Activated naive CD4-positive, alpha-beta T cell treated with anti-CD3 and anti-CD28 coated beads, Interleukin-2, amount 10 ng/mL, durations not matched to agents 7 days and 5 days (primary cell): Measurements from ENCODE around the gene SLC41A3.

Source experiments
- CTCF ChIA-PET: fragments of 350-600 bp; sonication (Branson Sonifier 250); formaldehyde crosslinking; loops from one replicate; lab custom pipeline; 2021; ENCODE audit warnings: antibody characterized with exemption; lab: Charles Lee
- DNase-seq: peaks from one replicate; pipeline ENCODE4 v3.0.0-alpha.2; 2020
- H3K27ac Mint-ChIP-seq: one replicate; pipeline ENCODE4 v1.8.0; 2021; ENCODE audit warnings: mild to moderate bottlenecking, moderate library complexity, mixed read lengths
- H3K27me3 Mint-ChIP-seq: one replicate; pipeline ENCODE4 v1.8.0; 2021; ENCODE audit warnings: mild to moderate bottlenecking, mixed read lengths
- H3K36me3 Mint-ChIP-seq: one replicate; pipeline ENCODE4 v1.8.0; 2021; ENCODE audit warnings: mixed read lengths
- H3K4me1 Mint-ChIP-seq: one replicate; pipeline ENCODE4 v1.8.0; 2021; ENCODE audit warnings: mixed read lengths
- H3K4me3 Mint-ChIP-seq: one replicate; pipeline ENCODE4 v1.8.0; 2021; ENCODE audit warnings: mild to moderate bottlenecking, moderate library complexity, mixed read lengths
- H3K9me3 Mint-ChIP-seq: one replicate; pipeline ENCODE4 v1.8.0; 2021; ENCODE audit warnings: mixed read lengths

The SLC41A3 gene

GRCh38 chr3:126030455-126030854 is 53.5 kb downstream of the SLC41A3 start:
- no peak for DNase-seq
- Mint-ChIP-seq H3K4me3 (no peak overlapping the region), H3K36me3 (peaks cover 24% of the 10 kb centered on the region), H3K4me1 (peaks cover 17% of the 10 kb centered on the region), H3K9me3 (peaks cover 19% of the 10 kb centered on the region), H3K27ac (no peak overlapping the region), H3K27me3 (no peaks in the 10 kb centered on the region)
- CTCF ChIA-PET = no interaction called here

GRCh38 chr3:126029241-126029640 is 54.7 kb downstream of the SLC41A3 start:
- no peak for DNase-seq
- no peak overlapping the region for H3K4me3 Mint-ChIP-seq
- peaks cover 21% of the 10 kb centered on the region for H3K36me3 Mint-ChIP-seq
- H3K9me3 Mint-ChIP-seq = peaks cover 19% of the 10 kb centered on the region
- peaks cover 15% of the 10 kb centered on the region for H3K4me1 Mint-ChIP-seq
- no peaks in the 10 kb centered on the region for H3K27me3 Mint-ChIP-seq
- H3K27ac Mint-ChIP-seq = no peak overlapping the region
- CTCF ChIA-PET = no interaction called here

GRCh38 chr3:126028096-126028495 is 55.8 kb downstream of the SLC41A3 start:
- Mint-ChIP-seq H3K36me3 (peaks cover 21% of the 10 kb centered on the region), H3K4me1 (peaks cover 15% of the 10 kb centered on the region), H3K27ac (no peak overlapping the region), H3K27me3 (no peaks in the 10 kb centered on the region), H3K9me3 (peaks cover 19% of the 10 kb centered on the region), H3K4me3 (no peak overlapping the region)
- CTCF ChIA-PET = no interaction called here
- no peak for DNase-seq

- no peak overlapping the region for H3K4me3 Mint-ChIP-seq
- CTCF ChIA-PET = no interaction called here
- peaks cover 19% of the 10 kb centered on the region for H3K9me3 Mint-ChIP-seq
- peaks cover 21% of the 10 kb centered on the region for H3K36me3 Mint-ChIP-seq
- DNase-seq = no peak
- peaks cover 15% of the 10 kb centered on the region for H3K4me1 Mint-ChIP-seq
- H3K27ac Mint-ChIP-seq = no peak overlapping the region
- no peaks in the 10 kb centered on the region for H3K27me3 Mint-ChIP-seq
Observed at GRCh38 chr3:126026761-126027160, 57.2 kb downstream of the SLC41A3 start.

- H3K9me3 Mint-ChIP-seq = peaks cover 19% of the 10 kb centered on the region
Observed at GRCh38 chr3:126026277-126026751, 57.6 kb downstream of the SLC41A3 start.

GRCh38 chr3:126025862-126026261 is 58.1 kb downstream of the SLC41A3 start:
- CTCF ChIA-PET = no interaction called here
- Mint-ChIP-seq H3K27ac (no peak overlapping the region), H3K4me3 (no peak overlapping the region), H3K36me3 (peaks cover 21% of the 10 kb centered on the region), H3K4me1 (peaks cover 15% of the 10 kb centered on the region), H3K9me3 (peaks cover 19% of the 10 kb centered on the region), H3K27me3 (no peaks in the 10 kb centered on the region)
- no peak for DNase-seq

More at GRCh38 chr3:126026277-126026751, 57.6 kb downstream of the SLC41A3 start:
- CTCF ChIA-PET = no interaction called here
- H3K27me3 Mint-ChIP-seq = no peaks in the 10 kb centered on the region
- H3K36me3 Mint-ChIP-seq = peaks cover 21% of the 10 kb centered on the region
- H3K27ac Mint-ChIP-seq = no peak overlapping the region
- DNase-seq = no peak
- H3K4me1 Mint-ChIP-seq = peaks cover 15% of the 10 kb centered on the region
- no peak overlapping the region for H3K4me3 Mint-ChIP-seq

- peaks cover 21% of the 10 kb centered on the region for H3K36me3 Mint-ChIP-seq
- H3K4me1 Mint-ChIP-seq = peaks cover 15% of the 10 kb centered on the region
- H3K27ac Mint-ChIP-seq = no peak overlapping the region
Observed at GRCh38 chr3:126025116-126025729, 58.7 kb downstream of the SLC41A3 start.

GRCh38 chr3:126024049-126024854 is 59.7 kb downstream of the SLC41A3 start:
- peaks cover 17% of the 10 kb centered on the region for H3K36me3 Mint-ChIP-seq
- no peak overlapping the region for H3K27ac Mint-ChIP-seq
- CTCF ChIA-PET = no interaction called here

More at GRCh38 chr3:126025116-126025729, 58.7 kb downstream of the SLC41A3 start:
- Mint-ChIP-seq H3K4me3 (no peak overlapping the region), H3K27me3 (no peaks in the 10 kb centered on the region), H3K9me3 (peaks cover 19% of the 10 kb centered on the region)
- DNase-seq = no peak
- CTCF ChIA-PET = no interaction called here

GRCh38 chr3:126023390-126023789 is 60.5 kb downstream of the SLC41A3 start:
- H3K9me3 Mint-ChIP-seq = peaks cover 10% of the 10 kb centered on the region

More at GRCh38 chr3:126024049-126024854, 59.7 kb downstream of the SLC41A3 start:
- Mint-ChIP-seq H3K9me3 (peaks cover 15% of the 10 kb centered on the region), H3K27me3 (no peaks in the 10 kb centered on the region), H3K4me1 (peaks cover 15% of the 10 kb centered on the region), H3K4me3 (no peak overlapping the region)
- no peak for DNase-seq

GRCh38 chr3:126022741-126023359 is 61.1 kb downstream of the SLC41A3 start:
- H3K4me3 Mint-ChIP-seq = no peak overlapping the region
- peaks cover 15% of the 10 kb centered on the region for H3K4me1 Mint-ChIP-seq
- no peaks in the 10 kb centered on the region for H3K27me3 Mint-ChIP-seq
- H3K9me3 Mint-ChIP-seq = peaks cover 7% of the 10 kb centered on the region
- H3K27ac Mint-ChIP-seq = no peak overlapping the region
- peaks cover 13% of the 10 kb centered on the region for H3K36me3 Mint-ChIP-seq
- no peak for DNase-seq
- CTCF ChIA-PET = no interaction called here

More at GRCh38 chr3:126023390-126023789, 60.5 kb downstream of the SLC41A3 start:
- no peaks in the 10 kb centered on the region for H3K27me3 Mint-ChIP-seq
- H3K36me3 Mint-ChIP-seq = peaks cover 14% of the 10 kb centered on the region
- H3K27ac Mint-ChIP-seq = no peak overlapping the region
- H3K4me3 Mint-ChIP-seq = no peak overlapping the region
- DNase-seq = no peak
- CTCF ChIA-PET = no interaction called here
- H3K4me1 Mint-ChIP-seq = peaks cover 15% of the 10 kb centered on the region

GRCh38 chr3:126021702-126022101 is 62.2 kb downstream of the SLC41A3 start:
- no peaks in the 10 kb centered on the region for H3K9me3 Mint-ChIP-seq
- CTCF ChIA-PET = no interaction called here
- H3K4me3 Mint-ChIP-seq = no peak overlapping the region
- no peak for DNase-seq
- H3K27me3 Mint-ChIP-seq = no peaks in the 10 kb centered on the region
- peaks cover 4% of the 10 kb centered on the region for H3K36me3 Mint-ChIP-seq
- peaks cover 10% of the 10 kb centered on the region for H3K4me1 Mint-ChIP-seq
- no peak overlapping the region for H3K27ac Mint-ChIP-seq

GRCh38 chr3:126021224-126021623 is 62.7 kb downstream of the SLC41A3 start:
- peaks cover 5% of the 10 kb centered on the region for H3K4me1 Mint-ChIP-seq
- no peak overlapping the region for H3K27ac Mint-ChIP-seq
- no peak for DNase-seq
- H3K36me3 Mint-ChIP-seq = no peaks in the 10 kb centered on the region
- H3K4me3 Mint-ChIP-seq = no peak overlapping the region
- H3K9me3 Mint-ChIP-seq = no peaks in the 10 kb centered on the region
- no peaks in the 10 kb centered on the region for H3K27me3 Mint-ChIP-seq
- CTCF ChIA-PET = no interaction called here

- no peaks in the 10 kb centered on the region for H3K4me1 Mint-ChIP-seq
- CTCF ChIA-PET = no interaction called here
Observed at GRCh38 chr3:126019683-126020082, 64.2 kb downstream of the SLC41A3 start.

GRCh38 chr3:126018995-126019394 is 64.9 kb downstream of the SLC41A3 start:
- no peak overlapping the region for H3K4me3 Mint-ChIP-seq
- CTCF ChIA-PET = no interaction called here
- H3K9me3 Mint-ChIP-seq = no peaks in the 10 kb centered on the region
- H3K4me1 Mint-ChIP-seq = no peaks in the 10 kb centered on the region
- no peaks in the 10 kb centered on the region for H3K36me3 Mint-ChIP-seq
- H3K27me3 Mint-ChIP-seq = no peaks in the 10 kb centered on the region
- no peak overlapping the region for H3K27ac Mint-ChIP-seq
- DNase-seq = no peak

More at GRCh38 chr3:126019683-126020082, 64.2 kb downstream of the SLC41A3 start:
- Mint-ChIP-seq H3K9me3 (no peaks in the 10 kb centered on the region), H3K36me3 (no peaks in the 10 kb centered on the region), H3K27ac (no peak overlapping the region), H3K27me3 (no peaks in the 10 kb centered on the region), H3K4me3 (no peak overlapping the region)
- no peak for DNase-seq
